Stimulated activated CD8-positive, alpha-beta memory T cell treated with anti-CD3 and anti-CD28 coated beads, Interleukin-7, amount 100 ng/mL, for 48 hours (primary cell): ENCODE measurements around the gene COL2A1.
"Not testable (repeated sequence)": the region's sequence is repeated elsewhere in the genome, so short reads cannot be mapped to it uniquely, and the experiment has no call there.

Experiments
- DNase-seq, 2 donors: peaks; one replicate each; pipeline ENCODE4 v3.0.0-alpha.2; 2020; ENCODE audit warnings: low read depth in 1 of 2; ENCODE audit errors: extremely low read depth in 1 of 2

The COL2A1 gene

DNA sequence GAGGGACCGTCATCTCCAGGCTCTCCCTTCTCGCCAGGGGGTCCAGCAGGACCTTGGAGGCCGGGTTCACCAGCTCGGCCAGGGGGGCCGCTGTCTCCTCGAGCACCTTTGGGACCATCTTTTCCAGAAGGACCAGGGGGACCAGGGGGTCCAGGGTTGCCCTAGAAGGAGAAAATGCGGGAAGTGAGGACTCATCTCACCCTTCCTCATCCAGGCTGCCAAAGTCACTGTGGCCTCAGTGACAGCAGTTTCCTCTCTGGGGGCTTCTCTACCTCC, 25.7 kb downstream of the COL2A1 start:
- no peak for DNase-seq

DNA sequence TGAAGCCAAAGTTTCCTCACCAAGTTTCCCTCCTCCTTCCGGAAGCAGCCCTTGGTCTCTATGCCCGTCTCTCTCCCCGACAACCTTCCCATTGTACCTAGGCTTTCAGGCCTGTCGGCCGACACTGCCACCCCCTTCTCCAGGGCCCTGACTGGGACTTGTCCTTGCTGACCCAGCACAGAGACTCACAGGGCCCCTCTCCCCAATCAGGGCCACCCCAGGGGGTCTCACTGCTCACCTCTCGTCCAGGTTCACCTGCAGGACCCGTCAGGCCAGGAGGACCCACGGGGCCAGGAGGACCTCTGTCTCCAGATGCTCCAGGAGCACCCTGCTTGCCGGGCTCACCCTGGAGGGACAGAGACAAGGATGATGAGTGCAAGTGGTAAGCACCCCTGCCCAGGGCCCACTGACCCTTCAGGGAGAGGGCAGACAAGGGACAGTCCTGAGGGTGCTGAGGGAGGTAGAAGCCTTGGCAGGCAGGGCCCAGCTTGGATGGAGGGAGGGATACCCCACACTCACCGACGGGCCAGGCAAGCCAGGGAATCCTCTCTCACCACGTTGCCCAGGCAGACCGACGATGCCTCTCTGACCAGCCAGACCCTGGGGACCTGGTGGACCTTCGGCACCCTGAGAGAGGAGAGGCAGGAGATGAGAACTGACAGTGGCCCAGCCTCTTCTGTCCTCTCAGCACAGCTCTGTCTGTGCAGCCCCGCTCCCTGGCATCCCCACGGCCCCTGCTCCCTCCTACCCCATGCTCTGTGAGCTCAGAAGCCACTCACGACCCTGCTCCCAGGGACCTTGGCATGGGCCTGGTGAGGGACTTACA, 26.3 kb downstream of the COL2A1 start:
- no peak for DNase-seq

DNA sequence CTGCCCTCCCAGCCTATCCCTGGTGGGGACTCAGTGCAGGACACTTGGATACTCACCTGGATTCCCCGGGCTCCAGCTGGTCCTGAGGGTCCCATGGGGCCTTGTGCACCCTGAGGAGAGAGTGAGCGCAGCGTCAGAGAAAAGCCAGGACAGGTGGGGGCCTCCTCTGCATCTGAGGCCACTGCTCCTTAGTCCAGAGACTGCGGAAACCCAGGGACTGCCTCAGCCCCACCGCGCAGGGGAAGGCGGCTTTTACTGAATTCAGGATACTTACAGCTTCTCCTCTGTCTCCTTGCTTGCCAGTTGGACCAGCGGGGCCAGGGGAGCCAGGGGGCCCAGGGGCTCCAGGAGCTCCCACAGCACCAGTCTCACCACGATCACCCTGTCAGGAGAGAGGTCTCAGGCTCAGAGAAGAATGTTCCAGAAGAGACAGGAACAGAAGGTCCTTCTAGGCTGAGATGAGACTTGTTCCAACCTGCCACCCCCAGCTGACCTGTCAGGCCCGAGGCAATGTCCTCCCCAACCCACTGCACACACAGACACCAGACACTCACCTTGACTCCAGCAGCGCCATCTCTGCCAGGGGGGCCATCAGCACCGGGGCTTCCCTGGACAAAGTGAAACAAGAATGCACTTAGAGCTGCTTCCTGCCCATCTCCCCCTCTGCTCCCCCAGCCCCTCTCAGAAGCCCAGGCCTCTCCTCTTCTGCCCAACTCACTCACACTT, 27.1 kb downstream of the COL2A1 start:
- no peak for DNase-seq

DNA sequence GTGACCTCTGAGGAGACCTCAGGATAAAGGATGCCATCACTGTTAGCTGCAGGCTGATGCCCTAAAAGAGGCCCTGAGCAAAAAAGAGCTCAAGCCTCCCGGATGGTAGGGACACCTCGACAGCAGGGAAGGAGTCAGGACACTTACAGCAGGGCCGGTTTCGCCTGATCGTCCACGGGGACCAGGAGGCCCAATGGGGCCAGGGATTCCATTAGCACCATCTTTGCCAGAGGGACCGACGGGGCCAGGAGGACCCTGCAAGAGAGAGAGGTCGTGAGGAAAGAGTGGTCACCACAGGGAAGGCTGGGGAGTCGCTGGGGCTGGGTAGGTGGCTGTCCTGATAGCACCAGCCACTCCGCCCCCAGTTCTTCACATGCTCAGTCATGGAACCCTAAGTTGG, 28.5 kb downstream of the COL2A1 start:
- DNase-seq, result no peak

DNA sequence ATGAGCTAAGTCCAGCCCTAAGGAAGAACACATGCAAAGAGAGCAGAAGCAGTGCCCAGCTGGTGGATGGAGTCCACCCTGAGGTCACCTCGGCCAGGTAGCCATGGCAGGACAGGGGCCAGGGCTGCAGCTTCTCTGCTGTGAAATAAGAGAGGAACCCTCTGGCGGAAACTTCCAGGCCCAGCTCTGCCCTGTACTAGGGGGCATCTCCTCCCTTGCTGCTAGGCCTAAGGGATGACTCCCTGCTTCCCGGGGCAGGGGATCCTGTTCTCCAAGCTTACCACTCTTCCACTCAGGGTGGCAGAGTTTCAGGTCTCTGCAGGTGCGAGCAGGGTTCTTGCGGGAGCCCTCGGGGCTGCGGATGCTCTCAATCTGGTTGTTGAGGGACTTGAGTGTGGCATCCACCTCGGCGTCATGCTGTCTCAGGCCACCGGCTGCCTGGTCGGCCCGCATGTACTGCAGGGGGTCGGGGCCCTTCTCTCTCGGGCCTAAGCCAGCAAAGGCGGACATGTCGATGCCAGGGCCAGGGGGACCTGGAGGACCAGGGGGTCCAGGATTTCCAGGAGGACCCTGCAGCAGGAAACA, 29.1 kb downstream of the COL2A1 start:
- no peak for DNase-seq

DNA sequence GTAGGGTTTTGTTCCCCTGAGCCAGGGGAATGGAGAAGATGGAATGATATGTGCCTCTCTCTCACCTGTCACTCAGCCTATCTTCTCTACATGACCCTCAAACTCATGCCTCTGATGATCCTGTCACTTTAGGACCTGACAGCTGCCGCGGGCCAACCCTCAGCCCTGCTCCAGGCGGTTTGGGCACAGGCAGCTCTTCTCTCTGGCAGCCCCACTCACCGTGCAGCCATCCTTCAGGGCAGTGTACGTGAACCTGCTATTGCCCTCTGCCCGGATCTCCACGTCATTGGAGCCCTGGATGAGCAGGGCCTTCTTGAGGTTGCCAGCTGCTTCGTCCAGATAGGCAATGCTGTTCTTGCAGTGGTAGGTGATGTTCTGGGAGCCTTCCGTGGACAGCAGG, 30.4 kb downstream of the COL2A1 start:
- DNase-seq, result no peak

DNA sequence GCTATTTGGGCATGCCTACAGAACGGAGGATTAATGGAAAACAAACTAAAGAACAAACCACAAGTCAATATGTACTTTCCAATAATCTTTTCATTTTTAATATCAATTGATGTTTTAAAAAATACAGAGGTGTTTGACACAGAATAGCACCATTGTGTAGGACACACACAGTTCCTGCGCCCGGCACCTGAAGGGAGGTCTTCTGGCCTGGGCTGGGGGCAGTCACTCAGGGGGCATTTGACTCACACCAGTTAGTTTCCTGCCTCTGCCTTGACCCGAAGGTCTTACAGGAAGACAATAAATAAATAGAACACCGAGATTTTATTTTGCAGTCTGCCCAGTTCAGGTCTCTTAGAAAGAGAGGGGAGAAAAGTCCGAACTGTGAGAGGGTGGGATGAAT, 31.4 kb downstream of the COL2A1 start:
- no peak for DNase-seq

DNA sequence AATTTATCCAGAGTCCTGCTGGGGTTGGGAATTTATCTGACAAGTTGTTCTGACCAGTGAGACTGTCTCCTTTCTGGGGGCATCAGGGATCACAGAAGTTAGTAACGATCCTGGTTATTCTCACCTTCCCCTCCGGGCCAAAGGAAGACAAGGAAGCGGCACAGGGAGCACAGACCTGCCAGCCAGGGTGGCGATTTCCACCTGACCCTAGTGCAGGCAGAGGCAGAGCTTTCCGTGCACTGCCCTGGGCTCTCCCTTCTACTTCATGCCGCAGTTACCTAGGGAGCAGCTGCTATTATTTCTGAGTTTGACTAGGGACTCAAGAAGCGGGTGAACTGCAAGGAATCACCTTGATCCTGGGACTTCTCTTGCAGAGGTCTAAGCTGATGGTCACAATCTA, 33.4 kb downstream of the COL2A1 start:
- no peak for DNase-seq

DNA sequence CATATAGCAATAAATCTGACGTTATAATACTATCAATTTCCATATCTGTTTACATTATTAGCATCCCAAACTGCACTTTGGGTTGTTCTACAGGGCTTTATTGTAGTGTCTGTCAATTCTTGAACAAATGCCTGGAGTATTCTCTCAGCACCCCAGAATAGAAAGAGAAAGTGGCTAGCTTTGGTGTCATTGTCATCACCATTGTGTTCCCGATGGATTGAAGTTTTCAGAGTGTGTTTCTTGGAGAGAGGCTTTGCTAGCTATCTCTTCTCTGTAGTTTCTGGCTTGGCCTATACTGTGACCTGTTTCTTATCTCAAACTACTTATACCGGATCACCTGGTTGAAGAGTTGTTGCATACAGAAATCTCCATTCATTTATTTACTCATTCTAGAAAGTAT, 34.4 kb downstream of the COL2A1 start:
- DNase-seq, result no peak

DNA sequence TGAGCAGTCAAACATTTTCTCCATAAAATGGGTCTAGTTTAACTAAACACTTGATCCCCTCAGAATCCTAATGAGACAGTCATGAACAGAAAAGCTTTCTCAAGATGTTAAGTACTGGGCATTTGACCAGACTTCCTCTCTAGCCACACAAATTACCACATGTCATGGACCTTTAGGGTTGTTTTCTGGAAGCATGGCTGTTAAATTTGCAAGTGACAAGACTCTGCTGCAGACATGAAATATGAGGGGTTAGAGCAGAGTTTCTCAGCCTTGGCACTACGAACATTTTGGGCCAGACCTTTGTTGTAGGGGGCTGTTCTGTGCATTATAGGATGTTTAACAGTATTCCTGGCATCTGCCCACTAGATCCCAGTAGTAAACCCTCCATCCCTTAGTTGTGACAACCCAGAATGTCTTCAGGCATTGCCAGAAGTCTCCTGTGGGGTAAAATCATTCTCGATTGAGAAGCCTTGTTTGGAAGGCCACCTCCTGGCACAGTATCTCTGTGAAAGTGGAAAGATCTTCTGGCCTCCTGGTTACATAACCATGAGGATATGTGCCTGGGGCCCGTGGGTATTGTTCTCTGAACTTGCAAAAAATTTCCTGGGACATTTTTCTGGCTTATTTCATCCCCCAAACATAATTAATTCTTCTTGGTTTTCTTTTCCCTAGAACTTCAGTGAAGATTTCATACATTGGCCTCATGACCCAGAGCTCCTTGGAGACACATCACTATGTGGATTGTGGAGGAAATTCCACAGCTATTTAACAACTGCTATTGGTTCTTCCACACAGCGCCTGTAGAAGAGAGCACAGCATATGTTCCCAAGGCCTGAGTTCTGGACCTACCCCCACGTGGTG, 36.6 kb downstream of the COL2A1 start:
- no peak for DNase-seq

DNA sequence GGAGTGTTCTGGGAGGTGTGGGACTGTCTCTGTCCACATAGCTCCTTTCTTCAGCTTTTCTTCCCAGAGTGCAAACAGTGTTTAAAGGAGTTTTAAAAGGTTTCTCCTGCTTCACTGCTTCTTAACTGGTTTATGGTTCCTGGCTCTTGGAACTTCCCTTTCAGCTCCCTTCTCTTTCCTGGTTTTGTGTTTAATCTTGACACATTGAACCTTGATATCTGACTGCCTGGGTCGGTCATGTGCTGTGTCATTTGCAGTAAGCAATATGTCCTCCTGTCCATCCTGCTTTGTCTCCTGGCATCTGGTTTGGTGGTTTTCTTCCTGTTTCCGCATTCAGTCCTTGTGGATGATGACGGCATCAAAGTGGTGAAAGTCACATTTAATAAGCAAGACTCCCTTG, 38.7 kb downstream of the COL2A1 start:
- DNase-seq, result no peak

DNA sequence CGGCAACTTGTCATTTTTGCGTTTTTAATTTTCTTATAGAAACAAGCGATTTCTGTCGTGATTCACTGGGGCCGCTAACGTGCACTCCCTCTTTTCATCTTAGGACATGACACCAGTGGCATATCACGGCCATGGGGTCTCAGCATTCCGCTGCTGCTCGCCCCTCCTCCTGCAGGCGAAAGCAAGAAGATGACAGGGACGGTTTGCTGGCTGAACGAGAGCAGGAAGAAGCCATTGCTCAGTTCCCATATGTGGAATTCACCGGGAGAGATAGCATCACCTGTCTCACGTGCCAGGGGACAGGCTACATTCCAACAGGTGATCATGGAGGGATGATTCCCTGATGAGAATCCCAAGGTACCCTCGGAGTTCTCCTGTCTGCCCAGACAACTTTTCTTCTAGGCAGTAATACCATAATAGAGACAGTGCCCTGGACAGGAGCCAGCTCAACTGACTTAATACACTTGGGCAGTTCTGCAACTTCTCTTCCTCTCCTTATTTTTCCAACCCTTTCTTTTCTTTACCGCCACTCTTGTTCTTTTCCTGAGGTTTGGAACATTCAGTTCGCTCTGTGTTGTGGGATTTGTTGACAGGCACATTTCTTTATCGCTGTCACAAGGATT, 40.1 kb downstream of the COL2A1 start:
- no peak for DNase-seq

DNA sequence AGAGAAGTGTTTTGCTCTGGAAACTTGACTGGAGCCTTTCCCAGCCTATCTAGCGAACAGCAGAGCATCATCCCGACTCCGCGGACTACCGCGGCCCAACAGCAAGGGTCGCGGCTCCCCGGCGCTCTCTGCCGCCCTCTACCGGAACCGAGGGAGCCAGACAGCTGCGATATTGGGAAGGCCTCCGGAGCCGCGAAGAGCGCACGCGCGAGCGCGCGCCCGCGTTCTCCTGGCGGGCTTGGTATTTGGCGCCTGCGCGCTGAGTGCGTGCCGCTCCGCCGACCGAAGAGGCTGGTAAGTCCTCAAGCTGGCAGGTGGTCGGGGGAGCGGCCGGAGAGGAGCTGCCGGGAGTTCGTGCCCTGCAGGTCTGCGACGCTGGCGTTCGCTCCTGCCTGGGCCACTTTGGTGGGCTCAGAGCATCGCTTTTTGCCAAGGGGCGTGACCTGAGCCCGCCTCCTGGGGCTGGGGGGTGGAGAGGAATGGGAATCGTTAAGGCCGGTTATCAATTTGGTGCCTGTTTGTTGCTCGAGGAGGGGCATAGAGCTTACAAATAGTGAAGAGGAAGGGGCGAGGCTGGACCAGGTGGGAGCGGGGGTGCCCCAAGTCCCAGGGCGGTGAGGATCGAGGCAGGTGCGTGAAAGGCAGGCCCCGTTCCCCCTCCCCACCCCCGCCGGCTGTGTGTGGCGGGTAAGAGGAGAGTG, 40.8 kb downstream of the COL2A1 start, which contains the start of gene TMEM106C:
Gene TMEM106C, plus strand, starts transcription at position 257 of the 701 bp plus-strand sequence. CDS start 641 bp downstream, outside the sequence.
- peak; percentile 81 to 86 for DNase-seq

DNA sequence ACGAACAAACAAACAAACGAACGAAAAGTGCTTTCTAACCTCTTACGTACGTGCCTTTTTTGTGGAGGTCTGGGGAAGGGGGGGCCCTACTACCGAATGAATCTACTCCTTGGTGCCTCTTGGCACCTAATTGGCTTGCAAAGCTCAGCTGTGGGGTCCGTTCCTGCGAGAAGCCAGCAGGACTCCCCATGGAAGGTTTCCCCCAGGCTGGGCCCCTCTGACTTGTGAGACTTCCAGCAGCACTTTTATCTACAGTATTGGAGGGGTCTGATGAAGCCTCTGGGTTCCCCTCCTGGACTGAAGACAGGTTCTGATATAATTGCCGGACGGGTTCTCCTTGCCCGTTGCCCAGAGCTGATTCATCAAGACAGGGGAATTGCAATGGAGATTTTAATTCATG, 42.1 kb downstream of the COL2A1 start:
- no peak for DNase-seq

DNA sequence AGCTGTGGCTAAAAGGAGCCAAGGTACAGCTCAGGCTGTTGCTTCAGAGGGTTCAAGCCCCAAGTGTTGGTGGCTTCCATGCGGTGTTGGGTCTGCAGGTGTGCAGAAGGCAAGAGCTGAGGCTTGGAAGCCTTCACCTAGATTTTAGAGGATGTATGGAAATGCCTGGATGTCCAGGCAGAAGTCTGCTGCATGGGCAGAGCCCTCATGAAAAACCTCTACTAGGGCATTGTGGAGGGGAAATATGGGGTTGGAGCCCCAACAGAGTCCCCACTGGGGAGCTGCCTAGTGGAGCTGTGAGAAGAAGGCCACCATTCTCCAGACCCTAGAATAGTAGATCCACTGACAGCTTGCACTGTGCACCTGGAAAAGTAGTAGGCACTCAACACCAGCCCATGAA, 46.6 kb downstream of the COL2A1 start:
- DNase-seq, result not testable (repeated sequence)

DNA sequence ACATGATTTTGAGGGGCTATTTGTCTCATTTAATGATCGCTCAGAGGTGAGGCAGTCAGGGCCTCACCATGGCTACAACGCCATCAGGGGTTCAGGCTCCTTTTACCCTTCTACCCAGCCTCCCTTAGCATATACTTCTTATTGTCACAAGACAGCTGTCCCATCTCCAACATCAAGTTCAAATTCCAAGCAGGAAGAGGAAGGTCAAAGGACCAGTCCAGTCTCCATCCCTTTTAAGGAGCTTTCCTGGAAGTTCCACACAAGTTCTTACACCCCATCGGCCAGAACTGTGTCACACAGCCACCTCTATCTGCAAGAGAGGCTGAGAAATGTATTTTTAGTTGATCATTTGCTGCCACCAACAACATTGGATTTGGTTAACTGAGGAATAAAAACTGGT, 49.2 kb downstream of the COL2A1 start:
- DNase-seq, result no peak

DNA sequence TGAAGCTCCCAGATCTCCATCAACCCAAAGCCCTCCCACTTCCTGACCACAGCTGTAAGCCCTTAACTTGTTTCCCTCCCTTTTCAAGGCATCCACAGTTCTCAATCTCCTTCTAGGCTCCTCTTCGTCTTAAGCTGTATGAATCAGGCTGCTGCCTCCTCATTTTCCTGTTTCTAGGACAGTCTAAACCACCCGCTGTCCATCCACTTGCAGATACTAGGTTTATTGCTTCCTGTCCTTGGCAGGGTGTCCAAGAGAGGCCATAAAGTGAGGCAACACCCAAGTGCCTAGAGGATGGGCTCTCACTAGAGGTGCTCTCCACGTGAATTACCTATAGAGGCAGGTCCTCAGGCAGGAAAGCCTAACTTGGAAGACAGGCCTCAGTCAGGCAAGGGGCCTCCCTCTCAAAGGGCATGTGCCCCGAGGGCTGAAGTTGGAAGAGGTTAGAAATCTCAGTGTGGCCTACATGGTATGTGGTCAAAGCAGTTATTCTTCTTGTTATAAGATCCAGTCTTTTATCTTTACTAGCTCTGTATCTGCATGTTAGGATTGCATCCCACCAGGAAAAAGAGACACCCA, 49.7 kb downstream of the COL2A1 start:
- no peak for DNase-seq

DNA sequence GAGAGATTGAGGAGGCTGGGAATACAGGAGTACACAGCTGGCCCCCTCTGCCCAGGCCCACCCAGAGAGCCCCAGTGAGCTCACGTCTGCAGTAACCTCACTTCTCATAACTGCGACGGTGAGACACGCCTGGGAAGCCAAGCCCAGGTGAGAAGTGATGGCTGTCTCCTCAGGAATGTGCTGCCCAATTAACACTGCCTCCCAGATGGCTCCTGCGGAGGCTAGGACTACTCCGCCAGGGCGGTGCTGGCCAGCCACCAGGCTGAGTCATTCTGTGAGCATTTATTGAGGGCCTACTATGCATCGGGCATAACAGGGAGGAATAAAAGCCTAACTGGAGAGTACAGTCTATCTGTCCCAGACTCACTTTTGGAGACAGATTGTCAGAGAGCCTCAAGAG, 50.2 kb downstream of the COL2A1 start:
- no peak for DNase-seq

DNA sequence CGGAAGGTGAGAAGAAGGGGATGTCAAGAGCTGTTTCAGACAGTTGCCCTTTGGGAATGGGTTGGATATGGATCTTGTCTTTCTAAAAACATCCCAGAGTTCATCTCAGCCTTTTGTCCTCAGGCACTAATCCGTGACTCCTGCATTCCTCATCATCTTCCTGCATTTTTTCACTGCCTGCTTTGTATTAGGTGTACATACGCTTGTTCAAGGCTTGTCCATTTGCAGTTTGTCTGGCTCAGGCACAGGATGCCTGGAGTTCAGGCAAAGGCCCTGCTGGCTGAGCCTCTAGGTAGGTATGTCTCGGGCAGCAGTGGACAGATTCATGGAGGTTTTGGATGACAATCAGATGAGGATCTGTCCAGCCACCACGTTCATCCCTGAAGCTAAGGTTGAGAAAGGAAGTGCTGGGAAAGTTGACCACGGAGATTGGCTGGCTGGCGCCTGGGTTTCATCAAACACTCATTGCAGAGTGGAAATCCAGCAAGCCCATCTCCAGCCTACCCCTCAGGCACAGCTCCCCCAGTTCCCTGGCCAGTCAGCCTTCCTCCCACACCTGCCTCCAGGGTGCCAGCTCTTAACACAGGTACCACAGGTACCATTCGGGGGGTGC, 53.3 kb downstream of the COL2A1 start:
- no peak for DNase-seq
